ENCODE results near the gene ITPKA. TPM values are rescaled to one million over a fixed set of nuclear protein-coding genes. Genes with fewer than 3 reads are reported as not detected.

Gene ITPKA
- total RNA-seq, 1 donor from 2014 or later = not detected

DNA sequence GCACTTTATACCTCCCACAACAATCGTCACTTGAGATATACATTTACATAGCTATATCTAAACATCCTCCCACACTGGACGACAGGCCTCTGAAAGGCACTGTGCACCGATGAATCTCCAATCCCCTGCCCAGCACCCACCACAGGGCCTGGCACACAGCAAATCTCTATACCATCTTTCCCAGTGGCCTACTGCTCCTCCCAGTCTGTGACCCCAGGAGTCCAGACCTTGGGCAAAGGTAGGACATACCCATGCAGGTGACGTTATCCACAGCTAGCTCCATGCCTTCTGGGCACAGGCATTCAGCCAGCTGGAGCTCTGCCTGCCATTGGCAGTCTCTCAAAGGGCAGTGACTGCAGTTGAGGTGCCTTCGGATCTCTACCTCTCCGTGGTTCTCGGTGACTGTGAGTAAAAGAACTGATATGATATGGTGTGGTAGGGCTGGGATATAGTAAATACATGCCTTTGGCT lies 14.2 kb downstream of the ITPKA start:
- H3F3A ChIP-seq (ENCODE audit: low read depth) = peaks cover 10% of the 10 kb centered on the region
- H3K79me2 ChIP-seq (ENCODE audit: low read depth) = no peaks in the 10 kb centered on the region
- H3K27ac ChIP-seq = no peak overlapping the region
- no peak overlapping the region for H3K4me2 ChIP-seq
- H3K27ac Mint-ChIP-seq = no peak overlapping the region
- H3K4me1 Mint-ChIP-seq = peaks cover 9% of the 10 kb centered on the region
- peaks cover 18% of the 10 kb centered on the region for H3K4me1 ChIP-seq
- H3K4me3 ChIP-seq = no peak overlapping the region
- H3K27me3 ChIP-seq = peaks cover 100% of the 10 kb centered on the region
- H4K20me1 ChIP-seq (ENCODE audit: low read depth) = peaks cover 40% of the 10 kb centered on the region
- no peak overlapping the region for H2AFZ ChIP-seq (replicated peaks)
- no peaks in the 10 kb centered on the region for H3K9me3 ChIP-seq (ENCODE audit: low read depth)
- H3K9me3 Mint-ChIP-seq = peaks cover 3% of the 10 kb centered on the region
- H3K36me3 Mint-ChIP-seq = no peaks in the 10 kb centered on the region
- TF ChIP-seq CTCF (IDR thresholded peaks at IDR 0.05) (no peak), EZH2 (IDR thresholded peaks at IDR 0.05) (no peak), EZH2phosphoT487 (IDR thresholded peaks at IDR 0.05) (no peak)
- H3K9ac ChIP-seq = no peak overlapping the region
- H3K4me3 Mint-ChIP-seq = no peak overlapping the region
- peaks cover 71% of the 10 kb centered on the region for H3K27me3 Mint-ChIP-seq (ENCODE audit: insufficient read depth, low read depth)
- no peak for DNase-seq (ENCODE audit: low spot score)
- H3K36me3 ChIP-seq = no peaks in the 10 kb centered on the region

DNA sequence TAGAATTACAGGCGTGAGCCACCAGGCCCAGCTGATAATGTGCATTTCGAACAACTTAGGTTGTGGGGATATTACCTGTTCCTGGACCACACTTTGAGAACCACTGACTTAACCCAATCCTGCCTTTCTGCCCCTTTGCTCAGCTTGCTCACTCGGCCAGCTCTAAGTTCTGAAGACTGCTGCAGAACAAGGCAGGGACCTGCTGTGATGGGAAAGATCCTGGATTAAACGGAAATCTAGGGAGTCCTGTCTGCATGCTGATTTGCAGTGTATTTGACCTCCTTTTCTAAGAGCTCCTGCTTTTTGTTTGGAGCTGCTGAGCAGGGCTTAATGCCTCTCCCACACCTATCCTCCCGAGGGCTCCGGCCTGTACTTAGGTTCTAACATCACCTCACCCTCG lies 17.1 kb downstream of the ITPKA start:
- peak; percentile 40 for DNase-seq (ENCODE audit: low spot score)
- Histone ChIP-seq H2AFZ (replicated peaks) (peak overlapping the region; percentile 68), H4K20me1 (ENCODE audit: low read depth) (peaks cover 34% of the 10 kb centered on the region), H3K9ac (no peak overlapping the region), H3K27ac (no peak overlapping the region), H3K4me1 (peaks cover 23% of the 10 kb centered on the region), H3K27me3 (peaks cover 93% of the 10 kb centered on the region), H3F3A (ENCODE audit: low read depth) (peaks cover 24% of the 10 kb centered on the region), H3K9me3 (ENCODE audit: low read depth) (no peaks in the 10 kb centered on the region), H3K4me2 (peak overlapping the region; percentile 83), H3K79me2 (ENCODE audit: low read depth) (no peaks in the 10 kb centered on the region), H3K36me3 (no peaks in the 10 kb centered on the region), H3K4me3 (peak overlapping the region; percentile 42)
- peaks cover 1% of the 10 kb centered on the region for H3K36me3 Mint-ChIP-seq
- H3K4me1 Mint-ChIP-seq = peaks cover 14% of the 10 kb centered on the region
- H3K27ac Mint-ChIP-seq = no peak overlapping the region
- peaks cover 72% of the 10 kb centered on the region for H3K27me3 Mint-ChIP-seq (ENCODE audit: insufficient read depth, low read depth)
- no peaks in the 10 kb centered on the region for H3K9me3 Mint-ChIP-seq
- TF ChIP-seq CTCF (IDR thresholded peaks at IDR 0.05) (no peak), EZH2 (IDR thresholded peaks at IDR 0.05) (no peak), EZH2phosphoT487 (IDR thresholded peaks at IDR 0.05) (no peak)
- H3K4me3 Mint-ChIP-seq = peak overlapping the region; percentile 43

- Histone ChIP-seq H3K4me3 (peak overlapping the region; percentile 42), H3K4me2 (peak overlapping the region; percentile 83), H3K27ac (no peak overlapping the region), H3K9ac (no peak overlapping the region), H3K4me1 (peaks cover 23% of the 10 kb centered on the region), H3F3A (ENCODE audit: low read depth) (peaks cover 24% of the 10 kb centered on the region), H2AFZ (replicated peaks) (peak overlapping the region; percentile 68), H3K9me3 (ENCODE audit: low read depth) (no peaks in the 10 kb centered on the region), H3K36me3 (no peaks in the 10 kb centered on the region), H3K79me2 (ENCODE audit: low read depth) (no peaks in the 10 kb centered on the region), H4K20me1 (ENCODE audit: low read depth) (peaks cover 34% of the 10 kb centered on the region), H3K27me3 (peaks cover 86% of the 10 kb centered on the region)
- Mint-ChIP-seq H3K4me1 (peaks cover 14% of the 10 kb centered on the region), H3K9me3 (no peaks in the 10 kb centered on the region), H3K36me3 (peaks cover 3% of the 10 kb centered on the region), H3K27ac (no peak overlapping the region), H3K27me3 (ENCODE audit: insufficient read depth, low read depth) (peaks cover 68% of the 10 kb centered on the region), H3K4me3 (no peak overlapping the region)
- peak; percentile 65 for DNase-seq (ENCODE audit: low spot score)
- TF ChIP-seq EZH2phosphoT487 (IDR thresholded peaks at IDR 0.05) (peak; percentile 95), CTCF (IDR thresholded peaks at IDR 0.05) (peak; percentile 5), EZH2 (IDR thresholded peaks at IDR 0.05) (peak; percentile 95)
Measured at GRCh38 chr15:41511331-41511898, 17.7 kb downstream of the ITPKA start.

Measured in neural progenitor cell (in vitro differentiated cells).